Astrocyte (in vitro differentiated cells and primary cell): Measurements from ENCODE around the gene CD48. TPM values are rescaled to one million over a fixed set of nuclear protein-coding genes. Genes with fewer than 3 reads are reported as not detected.
"Not testable (repeated sequence)": the region's sequence is repeated elsewhere in the genome, so short reads cannot be mapped to it uniquely, and the experiment has no call there.

Experiments
- DNase-seq: peaks from one replicate; pipeline ENCODE4 v3.0.0-alpha.2; 2010; ENCODE audit warnings: low read depth
- FAIRE-seq: peaks from 2 replicates; lab custom pipeline; 2011; peaks lifted over from hg19 to GRCh38; lab: Jason Lieb, UNC
- H2AFZ ChIP-seq: 2 replicates; pipeline ENCODE4 v1.6.0; 2012; ENCODE audit warnings: low read depth, low read length, inconsistent platforms
- H3K27ac ChIP-seq: 2 replicates; pipeline ENCODE4 v1.5.1; 2011; ENCODE audit warnings: low read depth, low read length, inconsistent platforms
- H3K27me3 ChIP-seq: 2 replicates; pipeline ENCODE4 v1.6.0; 2011; ENCODE audit warnings: low read length, inconsistent platforms; ENCODE audit not compliant: insufficient read depth
- H3K36me3 ChIP-seq: 2 replicates; pipeline ENCODE4 v1.5.1; 2011; ENCODE audit warnings: low read length, inconsistent platforms; ENCODE audit not compliant: insufficient read depth
- H3K4me1 ChIP-seq: 2 replicates; pipeline ENCODE4 v1.5.1; 2011; ENCODE audit warnings: low read length, inconsistent platforms; ENCODE audit not compliant: insufficient read depth
- H3K4me2 ChIP-seq: 2 replicates; pipeline ENCODE4 v1.6.0; 2012; ENCODE audit warnings: low read length, inconsistent platforms
- H3K4me3 ChIP-seq: 2 replicates; pipeline ENCODE4 v1.5.1; 2011; ENCODE audit warnings: low read depth, mild to moderate bottlenecking, low read length, inconsistent platforms; ENCODE audit not compliant: insufficient read depth
- H3K79me2 ChIP-seq: 2 replicates; pipeline ENCODE4 v1.6.0; 2012; ENCODE audit warnings: mild to moderate bottlenecking, low read length, inconsistent platforms; ENCODE audit not compliant: insufficient read depth
- H3K9ac ChIP-seq: 2 replicates; pipeline ENCODE4 v1.6.0; 2012; ENCODE audit warnings: mild to moderate bottlenecking, low read length, inconsistent platforms
- H3K9me3 ChIP-seq: 2 replicates; pipeline ENCODE4 v1.5.1; 2012; ENCODE audit warnings: low read depth, mild to moderate bottlenecking, low read length, inconsistent platforms; ENCODE audit not compliant: insufficient read depth
- H4K20me1 ChIP-seq: 2 replicates; pipeline ENCODE4 v1.6.0; 2012; ENCODE audit warnings: low read length, inconsistent platforms; ENCODE audit not compliant: insufficient read depth
- H3K27ac Mint-ChIP-seq: one replicate; pipeline ENCODE4 v1.8.0; 2021; ENCODE audit warnings: mild to moderate bottlenecking, mixed read lengths; ENCODE audit not compliant: unreplicated experiment
- H3K27me3 Mint-ChIP-seq: one replicate; pipeline ENCODE4 v1.8.0; 2021; ENCODE audit warnings: low read depth, mixed read lengths; ENCODE audit not compliant: unreplicated experiment
- H3K36me3 Mint-ChIP-seq: one replicate; pipeline ENCODE4 v1.8.0; 2021; ENCODE audit warnings: low read depth, mixed read lengths; ENCODE audit not compliant: unreplicated experiment
- H3K4me1 Mint-ChIP-seq: one replicate; pipeline ENCODE4 v1.8.0; 2021; ENCODE audit warnings: low read depth, mixed read lengths; ENCODE audit not compliant: unreplicated experiment
- H3K4me3 Mint-ChIP-seq: one replicate; pipeline ENCODE4 v1.8.0; 2021; ENCODE audit warnings: mild to moderate bottlenecking, moderate library complexity, mixed read lengths; ENCODE audit not compliant: unreplicated experiment
- H3K9me3 Mint-ChIP-seq: one replicate; pipeline ENCODE4 v1.8.0; 2021; ENCODE audit warnings: mild to moderate bottlenecking, mixed read lengths; ENCODE audit not compliant: unreplicated experiment
- EZH2 ChIP-seq: IDR thresholded peaks from 2 replicates; pipeline ENCODE4 v1.6.1; 2012; ENCODE audit warnings: mild to moderate bottlenecking, low read length, inconsistent platforms; ENCODE audit not compliant: insufficient read depth
- total RNA-seq: library from RNA; stranded (reverse); gene quantifications from 2 replicates; pipeline ENCODE4 v1.2.1, GENCODE V29; 2021
- TF ChIP-seq, protein P1 (sequence below): IDR thresholded peaks from 2 replicates; pipeline ENCODE4 v1.5.1; 2011; ENCODE audit warnings: low read depth, mild to moderate bottlenecking, inconsistent platforms, low read length, moderate library complexity; ENCODE audit not compliant: insufficient read depth

Gene CD48
- total RNA-seq, 1 donor from 2014 or later, result not detected

DNA sequence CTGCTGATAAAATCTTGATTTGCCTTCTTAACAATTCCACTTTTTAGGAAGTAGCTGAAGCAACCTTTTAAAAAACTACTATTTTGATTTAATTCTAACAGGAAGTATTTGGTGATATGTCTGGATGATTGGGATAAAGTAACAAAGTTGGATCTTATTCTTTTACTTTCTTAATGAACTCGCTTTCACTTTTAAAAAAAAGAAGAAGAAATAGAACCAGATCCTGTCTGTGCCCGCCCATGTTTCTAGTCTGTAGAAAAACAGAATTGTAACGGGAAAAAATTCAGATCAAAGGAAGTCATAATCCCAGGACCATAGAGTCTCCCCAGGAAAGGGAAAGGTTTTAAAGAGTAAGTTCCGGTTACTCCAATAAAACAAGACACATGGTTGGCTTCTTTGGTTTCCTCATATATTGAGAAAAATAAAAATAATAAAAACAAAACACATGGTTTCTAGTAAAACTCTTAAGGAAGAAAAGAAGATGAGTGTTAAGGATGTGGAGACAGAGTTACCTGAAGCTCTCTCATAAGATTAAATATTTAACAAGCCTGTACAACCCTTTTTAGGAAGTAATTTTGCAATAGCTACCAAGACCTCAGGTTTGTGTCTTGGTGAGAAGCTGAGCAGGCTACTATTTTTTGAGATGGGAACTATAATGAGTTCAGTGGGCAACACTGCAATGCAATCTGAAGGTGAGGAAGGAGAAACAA is 4.9 kb downstream of the CD48 start:
- no peaks in the 10 kb centered on the region for H3K79me2 ChIP-seq
- no peaks in the 10 kb centered on the region for H3K9me3 ChIP-seq
- no peak overlapping the region for H2AFZ ChIP-seq
- H3K27me3 Mint-ChIP-seq, result peaks cover 16% of the 10 kb centered on the region
- H3K9ac ChIP-seq, result no peak overlapping the region
- TF ChIP-seq, protein P1, sequence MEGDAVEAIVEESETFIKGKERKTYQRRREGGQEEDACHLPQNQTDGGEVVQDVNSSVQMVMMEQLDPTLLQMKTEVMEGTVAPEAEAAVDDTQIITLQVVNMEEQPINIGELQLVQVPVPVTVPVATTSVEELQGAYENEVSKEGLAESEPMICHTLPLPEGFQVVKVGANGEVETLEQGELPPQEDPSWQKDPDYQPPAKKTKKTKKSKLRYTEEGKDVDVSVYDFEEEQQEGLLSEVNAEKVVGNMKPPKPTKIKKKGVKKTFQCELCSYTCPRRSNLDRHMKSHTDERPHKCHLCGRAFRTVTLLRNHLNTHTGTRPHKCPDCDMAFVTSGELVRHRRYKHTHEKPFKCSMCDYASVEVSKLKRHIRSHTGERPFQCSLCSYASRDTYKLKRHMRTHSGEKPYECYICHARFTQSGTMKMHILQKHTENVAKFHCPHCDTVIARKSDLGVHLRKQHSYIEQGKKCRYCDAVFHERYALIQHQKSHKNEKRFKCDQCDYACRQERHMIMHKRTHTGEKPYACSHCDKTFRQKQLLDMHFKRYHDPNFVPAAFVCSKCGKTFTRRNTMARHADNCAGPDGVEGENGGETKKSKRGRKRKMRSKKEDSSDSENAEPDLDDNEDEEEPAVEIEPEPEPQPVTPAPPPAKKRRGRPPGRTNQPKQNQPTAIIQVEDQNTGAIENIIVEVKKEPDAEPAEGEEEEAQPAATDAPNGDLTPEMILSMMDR, result no peak
- TF ChIP-seq EZH2, result no peak
- H3K4me3 Mint-ChIP-seq, result no peak overlapping the region
- no peaks in the 10 kb centered on the region for H3K36me3 Mint-ChIP-seq
- FAIRE-seq (no peak), DNase-seq (no peak)
- H3K4me3 ChIP-seq, result no peak overlapping the region
- H3K27me3 ChIP-seq, result no peaks in the 10 kb centered on the region
- H3K36me3 ChIP-seq, result no peaks in the 10 kb centered on the region
- no peaks in the 10 kb centered on the region for H4K20me1 ChIP-seq
- no peak overlapping the region for H3K27ac ChIP-seq
- H3K4me2 ChIP-seq, result no peak overlapping the region
- no peaks in the 10 kb centered on the region for H3K9me3 Mint-ChIP-seq
- H3K27ac Mint-ChIP-seq, result no peak overlapping the region
- no peaks in the 10 kb centered on the region for H3K4me1 Mint-ChIP-seq
- no peaks in the 10 kb centered on the region for H3K4me1 ChIP-seq

DNA sequence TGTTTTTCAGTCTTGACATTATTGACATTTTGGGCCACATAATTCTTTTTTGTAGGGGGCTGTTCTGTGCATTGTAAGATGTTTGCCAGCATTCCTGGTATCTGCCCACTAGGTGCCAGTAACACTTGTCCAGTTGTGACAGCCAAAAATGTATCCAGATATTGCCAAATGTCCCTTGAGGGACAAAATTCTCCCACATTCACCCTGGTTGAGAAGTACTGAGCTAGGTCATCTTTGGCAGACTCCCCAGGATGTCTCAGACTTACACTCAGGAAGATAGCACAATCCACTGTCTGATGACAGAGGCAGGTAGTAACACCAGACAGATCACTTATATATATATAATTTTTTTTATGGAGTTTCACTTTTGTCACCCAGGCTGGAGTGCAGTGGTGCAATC is 5.9 kb downstream of the CD48 start:
- FAIRE-seq (no peak), DNase-seq (no peak)
- Histone ChIP-seq H3K27me3 (no peaks in the 10 kb centered on the region), H3K27ac (no peak overlapping the region), H3K9ac (no peak overlapping the region), H3K79me2 (no peaks in the 10 kb centered on the region), H3K4me2 (no peak overlapping the region), H2AFZ (no peak overlapping the region), H3K4me3 (no peak overlapping the region), H3K36me3 (no peaks in the 10 kb centered on the region), H3K4me1 (no peaks in the 10 kb centered on the region), H4K20me1 (no peaks in the 10 kb centered on the region), H3K9me3 (no peaks in the 10 kb centered on the region)
- H3K4me1 Mint-ChIP-seq, result no peaks in the 10 kb centered on the region
- H3K4me3 Mint-ChIP-seq, result no peak overlapping the region
- H3K27me3 Mint-ChIP-seq, result peaks cover 12% of the 10 kb centered on the region
- no peak for TF ChIP-seq EZH2
- TF ChIP-seq, protein P1, result no peak
- H3K9me3 Mint-ChIP-seq, result no peaks in the 10 kb centered on the region
- H3K27ac Mint-ChIP-seq, result no peak overlapping the region
- H3K36me3 Mint-ChIP-seq, result no peaks in the 10 kb centered on the region

DNA sequence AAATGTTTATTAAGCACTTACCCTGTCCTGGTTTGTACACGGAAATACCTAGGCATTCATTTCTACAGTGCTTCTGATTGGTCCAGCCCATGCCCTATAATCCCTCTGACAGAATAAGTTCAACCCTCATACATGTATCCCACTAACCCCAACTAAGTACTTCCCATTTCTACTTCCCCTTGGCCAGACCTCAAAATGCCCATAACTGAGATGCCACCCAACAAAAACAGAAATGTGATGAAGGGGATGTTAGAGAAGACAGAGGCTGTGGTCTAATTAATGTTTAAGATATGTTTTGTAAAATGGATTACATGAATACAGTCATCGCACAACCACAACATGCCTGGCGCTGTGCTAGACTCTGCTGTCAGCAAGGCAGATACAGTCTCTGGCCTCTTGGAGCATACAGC is 6.4 kb downstream of the CD48 start:
- not testable (repeated sequence) for H3K27ac Mint-ChIP-seq, H3K4me3 ChIP-seq, H3K4me3 Mint-ChIP-seq, DNase-seq, H3K79me2 ChIP-seq, H3K9ac ChIP-seq, H3K4me1 ChIP-seq, H4K20me1 ChIP-seq, H3K9me3 ChIP-seq, H3K9me3 Mint-ChIP-seq, FAIRE-seq, H3K36me3 ChIP-seq, H3K27me3 ChIP-seq, H3K4me2 ChIP-seq, H3K27ac ChIP-seq, H3K36me3 Mint-ChIP-seq, H3K4me1 Mint-ChIP-seq, H2AFZ ChIP-seq
- H3K27me3 Mint-ChIP-seq, result peaks cover 12% of the 10 kb centered on the region
